GM12892 (cell line): ENCODE results near the gene MED12. TPM values are rescaled to one million over a fixed set of nuclear protein-coding genes. Genes with fewer than 3 reads are reported as not detected.

Source experiments
- DNase-seq: peaks from one replicate; pipeline ENCODE4 v3.0.0; 2011; ENCODE audit not compliant: insufficient read length
- FAIRE-seq: peaks from 2 replicates; lab custom pipeline; 2011; peaks lifted over from hg19 to GRCh38; lab: Jason Lieb, UNC
- POLR2A ChIP-seq: IDR thresholded peaks from 2 replicates; pipeline ENCODE4 v1.6.1; 2011; ENCODE audit warnings: low read depth, low read length, control low read depth
- POLR2AphosphoS5 ChIP-seq: IDR thresholded peaks from 2 replicates; pipeline ENCODE4 v1.6.1; 2011; ENCODE audit warnings: low read depth, low read length, control low read depth
- TAF1 ChIP-seq: IDR thresholded peaks from 2 replicates; pipeline ENCODE4 v1.6.1; 2011; ENCODE audit warnings: low read depth, mild to moderate bottlenecking, control low read depth, low read length, borderline replicate concordance
- polyA plus RNA-seq: library from polyadenylated mRNA; unstranded; fragments of >200 nt; gene quantifications from one replicate; pipeline ENCODE4 v1.2.1, GENCODE V29; 2012; ENCODE audit warnings: missing spikeins, inconsistent platforms; ENCODE audit not compliant: missing spikeins

Gene MED12
- 11.9 TPM for polyA plus RNA-seq

- peak; percentile 80 for FAIRE-seq
- DNase-seq, result peak; percentile 66
- TF ChIP-seq TAF1, result peak; percentile 27; the same call in 1 of the 2 replicates
- TF ChIP-seq POLR2A, result peak; percentile 61; the same call in 1 of the 2 replicates
- TF ChIP-seq POLR2AphosphoS5, result peak; percentile 74
Measured at GRCh38 chrX:71118032-71118984, at the start of gene MED12. MED12 (plus strand) TSS chrX:71118596; CDS start chrX:71118755, 159 bp downstream.

GRCh38 chrX:71070531-71070930 is 47.9 kb upstream of the MED12 start:
- TF ChIP-seq POLR2AphosphoS5, result no peak
- no peak for TF ChIP-seq POLR2A
- TF ChIP-seq TAF1, result no peak
- DNase-seq (no peak), FAIRE-seq (peak; percentile 66)

- no peak for FAIRE-seq
- DNase-seq, result no peak
- TF ChIP-seq TAF1 (no peak), POLR2AphosphoS5 (no peak), POLR2A (no peak)
Measured at GRCh38 chrX:71081330-71082123, 36.9 kb upstream of the MED12 start.

- FAIRE-seq (no peak), DNase-seq (no peak)
- no peak for TF ChIP-seq POLR2A
- TF ChIP-seq TAF1, result no peak
- no peak for TF ChIP-seq POLR2AphosphoS5
Measured at GRCh38 chrX:71082124-71082647, 36.2 kb upstream of the MED12 start.

DNA sequence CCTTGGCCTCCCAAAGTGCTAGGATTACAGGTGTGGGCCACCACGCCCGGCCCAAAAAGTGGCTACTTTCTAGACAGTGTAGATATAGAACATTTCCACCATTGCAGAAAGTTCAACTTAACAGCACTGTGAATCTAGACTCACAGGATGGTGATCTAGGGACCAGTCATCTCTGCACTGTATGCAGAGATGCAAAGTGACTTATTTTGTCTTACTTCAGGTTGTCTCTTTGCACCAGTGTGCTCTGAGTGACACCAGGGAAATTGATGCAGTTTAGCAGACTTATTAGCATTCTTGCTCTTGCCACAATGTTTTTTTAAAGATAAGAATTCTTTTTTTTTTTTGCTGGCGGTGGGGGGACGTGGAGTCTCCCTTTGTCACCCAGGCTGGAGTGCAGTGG is 35.6 kb upstream of the MED12 start:
- no peak for FAIRE-seq

GRCh38 chrX:71085900-71086299 is 32.5 kb upstream of the MED12 start:
- DNase-seq, result no peak
- TF ChIP-seq TAF1, result no peak
- no peak for TF ChIP-seq POLR2AphosphoS5
- no peak for TF ChIP-seq POLR2A
- FAIRE-seq, result no peak

More for the DNA sequence above, 35.6 kb upstream of the MED12 start:
- DNase-seq, result no peak
- TF ChIP-seq POLR2AphosphoS5, result no peak
- no peak for TF ChIP-seq POLR2A
- no peak for TF ChIP-seq TAF1

DNA sequence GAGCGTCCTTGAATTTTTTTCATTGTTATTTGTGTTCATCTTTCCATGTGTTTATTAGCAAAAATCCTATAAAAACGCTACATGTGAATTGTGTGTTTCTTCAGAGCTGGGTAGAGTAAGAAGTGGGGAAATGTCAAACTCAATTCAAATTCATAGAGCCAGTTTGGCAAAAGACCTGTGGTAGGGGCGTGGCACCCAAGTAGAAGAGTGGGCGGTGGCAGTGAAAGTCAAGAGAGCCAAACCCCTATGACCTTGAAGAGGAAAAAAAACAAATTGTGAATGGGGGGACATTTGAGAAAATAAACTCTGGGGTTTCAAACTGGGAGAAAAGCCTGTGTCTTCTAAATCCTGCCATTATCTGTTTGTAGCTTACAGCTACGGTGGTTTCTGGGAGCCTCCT is 27.1 kb upstream of the MED12 start:
- TF ChIP-seq POLR2A (no peak), POLR2AphosphoS5 (no peak), TAF1 (no peak)
- FAIRE-seq (no peak), DNase-seq (no peak)

GRCh38 chrX:71095033-71095432 is 23.4 kb upstream of the MED12 start:
- FAIRE-seq (no peak), DNase-seq (no peak)
- TF ChIP-seq POLR2AphosphoS5 (no peak), POLR2A (no peak), TAF1 (no peak)

- peak; percentile 98 for FAIRE-seq
- TF ChIP-seq POLR2AphosphoS5 (no peak), TAF1 (no peak)
- DNase-seq, result peak; percentile 85
Measured at GRCh38 chrX:71095555-71095980, 22.8 kb upstream of the MED12 start, which contains the start of gene FOXO4. FOXO4 (plus strand) TSS chrX:71095851; CDS start chrX:71096529, 678 bp downstream.

DNA sequence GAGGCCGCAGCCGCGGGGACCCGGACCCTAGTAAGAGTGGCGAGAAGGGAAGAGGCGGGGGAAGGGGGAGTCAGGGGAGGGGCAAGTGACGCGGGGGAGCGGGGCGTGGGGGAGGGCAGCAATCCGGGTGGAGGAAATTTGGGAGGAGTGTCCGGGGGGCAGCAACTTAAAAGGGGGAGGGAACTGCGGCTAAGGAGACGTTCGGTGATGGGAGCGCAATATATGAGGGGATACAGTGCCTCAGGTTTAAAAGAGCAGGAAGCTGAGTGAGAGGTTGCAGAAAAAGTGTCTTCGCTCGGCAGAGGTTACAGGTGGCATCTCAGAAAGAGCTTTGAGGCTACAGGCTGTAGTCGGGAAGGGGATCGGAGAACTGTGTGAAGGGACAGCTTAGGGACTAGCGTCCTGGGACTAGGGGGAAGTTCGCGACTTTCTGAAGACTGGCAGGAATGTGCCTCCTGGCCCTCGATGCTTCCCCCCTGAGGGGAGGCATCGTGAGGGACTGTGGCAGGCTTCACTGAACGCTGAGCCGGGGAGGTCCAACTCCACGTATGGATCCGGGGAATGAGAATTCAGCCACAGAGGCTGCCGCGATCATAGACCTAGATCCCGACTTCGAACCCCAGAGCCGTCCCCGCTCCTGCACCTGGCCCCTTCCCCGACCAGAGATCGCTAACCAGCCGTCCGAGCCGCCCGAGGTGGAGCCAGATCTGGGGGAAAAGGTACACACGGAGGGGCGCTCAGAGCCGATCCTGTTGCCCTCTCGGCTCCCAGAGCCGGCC is 22.2 kb upstream of the MED12 start:
- no peak for DNase-seq
- FAIRE-seq, result no peak
- no peak for TF ChIP-seq TAF1
- no peak for TF ChIP-seq POLR2AphosphoS5
- no peak for TF ChIP-seq POLR2A
